Neutrophil (primary cell): ENCODE results near the gene CRACDL.

Experiments used
- H3K27ac ChIP-seq: fragments of 200-600 bp; sonication (generic); 2 replicates; pipeline ENCODE4 v1.5.1; 2016; ENCODE audit warnings: mild to moderate bottlenecking, moderate library complexity
- H3K27me3 ChIP-seq: fragments of 200-600 bp; sonication (generic); 2 replicates; pipeline ENCODE4 v1.6.0; 2016; ENCODE audit warnings: mild to moderate bottlenecking
- H3K36me3 ChIP-seq: fragments of 200-600 bp; sonication (generic); 2 replicates; pipeline ENCODE4 v1.5.1; 2017
- H3K4me1 ChIP-seq, 2 experiments: fragments of 200-600 bp in 1 of 2; sonication (generic) in 1 of 2; 1 replicate in 1 of 2; 2 replicates in 1 of 2; pipeline versions ENCODE4 v1.5.1 to v1.6.1; 2013 to 2016; ENCODE audit warnings: low read depth in 1 of 2, low read length in 1 of 2, mild to moderate bottlenecking in 1 of 2, moderate library complexity in 1 of 2; ENCODE audit not compliant: control insufficient read depth in 1 of 2, insufficient read depth in 1 of 2
- H3K4me3 ChIP-seq, 2 experiments: fragments of 200-600 bp in 1 of 2; sonication (generic) in 1 of 2; 1 replicate in 1 of 2; 2 replicates in 1 of 2; pipeline ENCODE4 v1.5.1; 2013 to 2016; ENCODE audit warnings: low read depth in 1 of 2, low read length in 1 of 2, mild to moderate bottlenecking in 1 of 2, moderate library complexity in 1 of 2
- H3K9me3 ChIP-seq: fragments of 200-600 bp; sonication (generic); 2 replicates; pipeline ENCODE4 v1.5.1; 2016
- TF ChIP-seq, protein P1 (sequence below): fragments of 200-600 bp; sonication (generic); IDR thresholded peaks from 2 replicates; pipeline ENCODE4 v1.5.1; 2016; ENCODE audit warnings: antibody characterized with exemption

Gene CRACDL

DNA sequence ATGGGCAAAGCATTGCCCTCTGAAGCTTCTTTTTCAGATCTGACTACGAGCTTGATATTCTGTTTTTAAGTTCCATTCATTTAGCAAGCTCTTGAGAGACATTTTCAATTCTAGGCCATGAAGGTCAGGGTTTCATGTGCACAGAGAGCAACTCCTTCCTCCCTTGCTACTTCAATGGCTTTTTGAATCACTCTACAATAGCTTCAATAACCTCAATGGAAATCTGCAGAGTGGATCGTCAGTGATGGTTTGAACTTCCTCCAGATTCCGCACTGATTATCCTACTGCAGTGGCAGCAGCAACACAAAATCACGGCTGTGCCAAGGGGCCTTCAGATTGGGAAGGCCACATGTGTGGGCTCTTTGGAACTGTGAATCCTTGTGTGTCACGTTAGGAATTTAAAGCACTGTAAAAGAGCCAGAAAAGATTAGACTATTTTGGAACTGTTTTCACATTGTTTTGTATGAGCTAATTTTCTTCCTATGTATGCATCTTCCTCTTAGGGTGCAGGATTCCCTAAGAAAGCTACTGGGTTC, 116.7 kb downstream of the CRACDL start:
- Histone ChIP-seq H3K27me3 (no peaks in the 10 kb centered on the region), H3K9me3 (no peaks in the 10 kb centered on the region), H3K4me3 (no peak overlapping the region), H3K27ac (no peak overlapping the region), H3K36me3 (no peaks in the 10 kb centered on the region), H3K4me1 (peaks cover 22 to 36% of the 10 kb centered on the region in 2 experiments)
- TF ChIP-seq, protein P1, sequence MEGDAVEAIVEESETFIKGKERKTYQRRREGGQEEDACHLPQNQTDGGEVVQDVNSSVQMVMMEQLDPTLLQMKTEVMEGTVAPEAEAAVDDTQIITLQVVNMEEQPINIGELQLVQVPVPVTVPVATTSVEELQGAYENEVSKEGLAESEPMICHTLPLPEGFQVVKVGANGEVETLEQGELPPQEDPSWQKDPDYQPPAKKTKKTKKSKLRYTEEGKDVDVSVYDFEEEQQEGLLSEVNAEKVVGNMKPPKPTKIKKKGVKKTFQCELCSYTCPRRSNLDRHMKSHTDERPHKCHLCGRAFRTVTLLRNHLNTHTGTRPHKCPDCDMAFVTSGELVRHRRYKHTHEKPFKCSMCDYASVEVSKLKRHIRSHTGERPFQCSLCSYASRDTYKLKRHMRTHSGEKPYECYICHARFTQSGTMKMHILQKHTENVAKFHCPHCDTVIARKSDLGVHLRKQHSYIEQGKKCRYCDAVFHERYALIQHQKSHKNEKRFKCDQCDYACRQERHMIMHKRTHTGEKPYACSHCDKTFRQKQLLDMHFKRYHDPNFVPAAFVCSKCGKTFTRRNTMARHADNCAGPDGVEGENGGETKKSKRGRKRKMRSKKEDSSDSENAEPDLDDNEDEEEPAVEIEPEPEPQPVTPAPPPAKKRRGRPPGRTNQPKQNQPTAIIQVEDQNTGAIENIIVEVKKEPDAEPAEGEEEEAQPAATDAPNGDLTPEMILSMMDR = no peak

DNA sequence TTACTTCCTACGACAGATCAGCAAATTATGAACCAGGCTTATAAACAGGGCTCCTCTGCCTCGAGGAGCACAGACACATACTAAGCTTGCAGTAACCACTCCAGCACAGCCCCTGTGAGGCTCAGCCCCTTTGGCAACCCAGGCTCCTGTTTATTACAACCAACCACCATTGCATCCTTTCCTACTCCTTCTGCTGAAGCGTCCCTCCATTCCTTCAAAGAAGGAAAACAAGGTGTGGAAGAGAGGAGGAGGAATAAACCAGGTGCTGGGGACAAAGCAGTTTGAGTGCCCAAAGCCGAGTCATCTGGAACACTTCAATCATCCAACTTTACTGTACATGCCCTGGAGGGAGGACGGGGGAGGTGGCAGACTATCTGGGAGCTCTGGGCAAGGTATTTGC, 117.9 kb downstream of the CRACDL start:
- TF ChIP-seq, protein P1 = no peak
- Histone ChIP-seq H3K27ac (no peak overlapping the region), H3K9me3 (no peaks in the 10 kb centered on the region), H3K4me3 (no peak overlapping the region), H3K4me1 (peaks cover 12 to 25% of the 10 kb centered on the region in 2 experiments), H3K27me3 (no peaks in the 10 kb centered on the region), H3K36me3 (no peaks in the 10 kb centered on the region)

DNA sequence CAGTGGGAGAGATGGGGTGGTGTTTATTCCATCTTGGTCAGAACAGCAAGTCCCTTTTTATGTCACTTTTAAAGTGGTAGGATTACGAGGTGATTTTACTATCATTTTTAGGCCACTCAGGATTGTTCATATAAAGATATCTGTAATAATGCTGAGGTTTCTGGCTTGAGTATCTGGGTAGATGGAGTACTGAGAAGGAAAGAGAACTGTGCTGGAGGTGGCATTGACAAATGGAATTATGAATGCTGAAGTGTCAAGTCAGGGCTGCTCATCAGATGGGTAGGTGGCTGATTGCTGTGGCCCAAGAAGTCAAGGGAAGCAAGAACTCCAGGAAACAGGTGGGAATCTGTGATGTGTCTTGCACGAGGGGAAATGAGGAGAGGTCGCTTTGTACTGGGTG, 119.7 kb downstream of the CRACDL start:
- Histone ChIP-seq H3K4me3 (no peak overlapping the region), H3K36me3 (no peaks in the 10 kb centered on the region), H3K9me3 (no peaks in the 10 kb centered on the region), H3K27ac (no peak overlapping the region), H3K4me1 (peaks cover 6 to 7% of the 10 kb centered on the region in 2 experiments), H3K27me3 (no peaks in the 10 kb centered on the region)
- TF ChIP-seq, protein P1 = no peak

DNA sequence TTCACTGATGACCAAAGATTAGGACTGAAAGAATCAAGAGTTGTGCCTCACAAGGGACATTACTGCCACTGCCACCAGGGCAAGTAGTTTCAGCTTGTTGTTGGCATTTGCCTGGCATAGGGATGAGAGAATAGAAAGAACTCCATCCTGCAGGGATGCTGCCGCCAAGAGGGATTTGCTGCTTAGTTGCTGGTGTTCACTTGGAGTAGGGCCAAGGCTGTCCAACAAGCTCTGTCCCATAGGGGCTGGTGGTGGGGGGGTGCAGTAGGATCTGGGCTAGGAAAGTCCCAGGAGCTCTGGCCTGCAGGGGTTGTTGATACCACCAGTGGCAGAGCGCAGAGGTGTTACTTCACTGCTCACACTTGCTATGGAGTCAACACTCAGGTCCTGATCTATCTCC, 120.2 kb downstream of the CRACDL start:
- H3K36me3 ChIP-seq = no peaks in the 10 kb centered on the region
- no peak overlapping the region for H3K4me3 ChIP-seq
- H3K27ac ChIP-seq = no peak overlapping the region
- TF ChIP-seq, protein P1 = no peak
- no peaks in the 10 kb centered on the region for H3K27me3 ChIP-seq
- peaks cover 4% of the 10 kb centered on the region in 2 experiments for H3K4me1 ChIP-seq
- H3K9me3 ChIP-seq = no peaks in the 10 kb centered on the region

DNA sequence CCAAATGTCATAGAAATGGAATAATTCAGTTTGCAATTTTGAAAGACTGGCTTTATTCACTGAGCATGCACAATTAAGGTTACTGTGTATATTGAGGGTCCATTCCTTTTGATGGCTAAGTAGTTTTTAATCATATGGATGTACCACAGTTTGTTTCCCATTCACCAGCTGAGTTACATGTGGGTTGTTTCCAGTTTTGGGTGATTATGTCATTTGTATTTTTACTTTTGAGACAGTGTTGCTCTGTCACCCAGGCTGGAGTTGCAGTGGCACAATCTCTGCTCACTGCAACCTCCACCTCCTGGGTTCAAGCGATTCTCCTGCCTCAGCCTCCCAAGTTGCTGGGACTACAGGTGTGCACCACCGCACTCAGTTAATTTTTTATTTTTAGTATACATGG, 124.3 kb downstream of the CRACDL start:
- H3K4me3 ChIP-seq = no peak overlapping the region
- no peaks in the 10 kb centered on the region for H3K9me3 ChIP-seq
- H3K27me3 ChIP-seq = no peaks in the 10 kb centered on the region
- H3K27ac ChIP-seq = no peak overlapping the region
- TF ChIP-seq, protein P1 = no peak
- no peaks in the 10 kb centered on the region for H3K36me3 ChIP-seq
- H3K4me1 ChIP-seq = peaks cover 34% of the 10 kb centered on the region in 2 experiments

DNA sequence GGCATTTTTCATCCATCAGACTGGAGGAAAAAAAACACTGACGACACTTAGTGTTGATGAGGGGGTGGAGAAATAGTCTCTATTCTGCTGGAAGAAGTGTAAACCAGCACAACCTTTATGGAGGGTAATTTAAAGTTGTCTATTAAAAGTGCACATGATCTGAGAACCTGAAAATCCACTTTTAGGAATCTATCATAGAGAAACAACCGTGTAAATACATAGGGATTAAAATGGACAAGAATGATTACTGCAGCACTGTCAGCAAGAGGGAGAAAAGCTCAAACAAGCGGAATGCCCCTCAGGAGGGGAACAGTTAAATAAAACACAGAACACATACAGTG, 125.5 kb downstream of the CRACDL start:
- Histone ChIP-seq H3K27ac (no peak overlapping the region), H3K4me3 (no peak overlapping the region), H3K9me3 (no peaks in the 10 kb centered on the region), H3K4me1 (peaks cover 46% of the 10 kb centered on the region in 2 experiments), H3K27me3 (no peaks in the 10 kb centered on the region), H3K36me3 (no peaks in the 10 kb centered on the region)
- TF ChIP-seq, protein P1 = no peak
